IPS-15b (cell line): ENCODE data around the gene FBXO10.

Source experiments
- H3K27me3 ChIP-seq: one replicate; pipeline ENCODE4 v1.6.1; 2013; ENCODE audit warnings: low read length; ENCODE audit not compliant: control insufficient read depth, insufficient read depth
- H3K36me3 ChIP-seq: one replicate; pipeline ENCODE4 v1.6.1; 2013; ENCODE audit warnings: low read length; ENCODE audit not compliant: control insufficient read depth, insufficient read depth
- H3K4me1 ChIP-seq: one replicate; pipeline ENCODE4 v1.6.1; 2013; ENCODE audit warnings: mild to moderate bottlenecking, low read length; ENCODE audit not compliant: control insufficient read depth, insufficient read depth
- H3K4me3 ChIP-seq: one replicate; pipeline ENCODE4 v1.5.1; 2013; ENCODE audit warnings: low read depth, low read length
- H3K9ac ChIP-seq: one replicate; pipeline ENCODE4 v1.6.1; 2013; ENCODE audit warnings: low read depth, mild to moderate bottlenecking, low read length
- H3K9me3 ChIP-seq: one replicate; pipeline ENCODE4 v1.6.1; 2013; ENCODE audit warnings: mild to moderate bottlenecking, low read length; ENCODE audit not compliant: control insufficient read depth, insufficient read depth

FBXO10 gene

GRCh38 chr9:37562826-37563225 lies 13.4 kb downstream of the FBXO10 start:
- no peaks in the 10 kb centered on the region for H3K27me3 ChIP-seq

GRCh38 chr9:37561682-37562081 lies 14.5 kb downstream of the FBXO10 start:
- no peak overlapping the region for H3K4me3 ChIP-seq
- no peak overlapping the region for H3K9ac ChIP-seq
- no peaks in the 10 kb centered on the region for H3K27me3 ChIP-seq
- H3K4me1 ChIP-seq, result peaks cover 21% of the 10 kb centered on the region
- H3K36me3 ChIP-seq, result peaks cover 3% of the 10 kb centered on the region
- H3K9me3 ChIP-seq, result no peaks in the 10 kb centered on the region

More at GRCh38 chr9:37562826-37563225, 13.4 kb downstream of the FBXO10 start:
- no peak overlapping the region for H3K4me3 ChIP-seq
- no peak overlapping the region for H3K9ac ChIP-seq
- H3K9me3 ChIP-seq, result no peaks in the 10 kb centered on the region
- peaks cover 20% of the 10 kb centered on the region for H3K4me1 ChIP-seq
- peaks cover 3% of the 10 kb centered on the region for H3K36me3 ChIP-seq

DNA sequence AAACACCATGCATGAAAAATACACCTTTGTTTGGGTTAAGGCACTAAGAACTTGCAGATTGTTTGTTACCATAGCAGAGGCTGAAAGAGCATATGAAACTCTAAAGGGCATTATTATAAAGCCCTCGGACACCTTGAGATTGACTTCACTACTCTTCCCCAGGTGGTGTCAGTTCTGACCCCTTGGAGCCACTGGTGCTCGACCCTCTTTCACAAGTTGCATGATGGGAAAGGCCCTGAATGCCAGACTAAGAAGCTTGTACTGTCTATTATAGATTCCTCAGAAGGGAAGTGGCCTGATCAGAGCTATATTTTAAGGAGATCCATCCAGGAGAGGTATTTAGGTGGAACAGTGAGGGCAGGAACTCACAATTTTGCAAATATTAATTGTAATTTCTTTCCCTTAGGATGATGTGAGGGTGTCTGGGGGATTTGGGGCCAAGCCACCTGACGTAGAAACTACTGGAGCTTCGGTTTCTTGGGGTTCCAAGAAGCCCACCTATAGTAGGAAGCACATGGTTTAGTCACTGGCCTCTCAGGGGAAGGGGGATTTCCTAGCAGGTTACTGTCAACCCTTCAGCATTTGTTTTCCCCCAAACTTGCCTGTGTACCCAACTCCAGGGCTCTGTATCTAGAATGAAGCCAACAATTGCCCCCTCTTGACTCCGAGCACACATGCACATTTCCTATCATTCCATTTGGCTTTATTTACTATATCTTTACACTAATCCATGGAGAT lies 16.2 kb downstream of the FBXO10 start:
- Histone ChIP-seq H3K36me3 (no peaks in the 10 kb centered on the region), H3K4me3 (no peak overlapping the region), H3K9ac (no peak overlapping the region), H3K4me1 (peaks cover 12% of the 10 kb centered on the region), H3K27me3 (no peaks in the 10 kb centered on the region), H3K9me3 (no peaks in the 10 kb centered on the region)

- Histone ChIP-seq H3K27me3 (no peaks in the 10 kb centered on the region), H3K4me3 (no peak overlapping the region), H3K36me3 (no peaks in the 10 kb centered on the region), H3K9me3 (no peaks in the 10 kb centered on the region), H3K9ac (no peak overlapping the region), H3K4me1 (peaks cover 12% of the 10 kb centered on the region)
Measured at GRCh38 chr9:37559125-37559524, 17.1 kb downstream of the FBXO10 start.

- H3K9me3 ChIP-seq, result no peaks in the 10 kb centered on the region
- no peak overlapping the region for H3K4me3 ChIP-seq
- H3K4me1 ChIP-seq, result peaks cover 12% of the 10 kb centered on the region
- no peaks in the 10 kb centered on the region for H3K27me3 ChIP-seq
- H3K9ac ChIP-seq, result no peak overlapping the region
- H3K36me3 ChIP-seq, result no peaks in the 10 kb centered on the region
Measured at GRCh38 chr9:37555786-37556185, 20.4 kb downstream of the FBXO10 start.

DNA sequence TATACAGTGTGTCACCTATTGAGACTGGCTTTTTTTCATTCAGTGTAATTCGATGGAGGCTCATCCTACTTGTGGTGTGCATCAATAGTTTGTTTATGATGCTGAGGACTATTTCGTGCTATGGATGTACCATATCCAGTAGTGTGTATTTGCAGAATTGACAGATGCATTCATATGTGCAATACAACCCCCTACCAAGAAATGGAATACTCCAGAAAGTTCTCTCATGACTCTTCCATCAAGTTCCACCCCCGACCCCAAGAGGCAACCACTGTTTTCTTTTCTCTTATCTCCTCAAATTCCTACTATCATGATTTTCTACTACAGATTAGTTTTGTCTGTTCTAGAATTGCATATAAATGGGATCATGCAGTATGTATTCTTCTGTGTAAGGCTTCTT lies 21.9 kb downstream of the FBXO10 start:
- Histone ChIP-seq H3K9me3 (no peaks in the 10 kb centered on the region), H3K36me3 (no peaks in the 10 kb centered on the region), H3K4me3 (no peak overlapping the region), H3K27me3 (no peaks in the 10 kb centered on the region), H3K9ac (no peak overlapping the region), H3K4me1 (peaks cover 7% of the 10 kb centered on the region)

GRCh38 chr9:37551888-37552287 lies 24.3 kb downstream of the FBXO10 start:
- H3K4me1 ChIP-seq, result no peaks in the 10 kb centered on the region
- H3K9me3 ChIP-seq, result no peaks in the 10 kb centered on the region
- no peak overlapping the region for H3K9ac ChIP-seq
- no peaks in the 10 kb centered on the region for H3K36me3 ChIP-seq
- no peaks in the 10 kb centered on the region for H3K27me3 ChIP-seq
- no peak overlapping the region for H3K4me3 ChIP-seq

DNA sequence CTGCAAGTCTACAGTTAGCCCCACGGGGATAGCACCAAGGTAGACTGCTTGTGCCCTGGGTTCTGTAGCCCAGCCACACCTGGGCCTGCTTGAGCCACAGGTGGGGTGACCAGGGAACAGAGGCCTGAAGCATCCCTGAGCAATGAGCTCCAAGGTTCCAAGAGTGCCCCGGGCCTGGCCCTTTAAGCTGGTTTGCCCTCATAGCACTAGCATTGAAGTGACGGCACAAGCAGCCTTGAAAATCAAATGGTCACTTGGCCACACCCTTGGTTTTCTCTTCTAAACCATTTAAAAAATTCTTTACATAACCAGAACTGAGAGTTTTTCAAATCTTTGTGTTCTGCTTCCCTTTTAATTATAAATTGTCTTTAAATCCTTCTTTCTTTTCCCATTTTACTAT lies 24.7 kb downstream of the FBXO10 start:
- H3K9ac ChIP-seq, result no peak overlapping the region
- no peaks in the 10 kb centered on the region for H3K9me3 ChIP-seq
- H3K4me1 ChIP-seq, result no peaks in the 10 kb centered on the region
- no peak overlapping the region for H3K4me3 ChIP-seq
- H3K27me3 ChIP-seq, result no peaks in the 10 kb centered on the region
- H3K36me3 ChIP-seq, result no peaks in the 10 kb centered on the region

- Histone ChIP-seq H3K27me3 (no peaks in the 10 kb centered on the region), H3K36me3 (no peaks in the 10 kb centered on the region), H3K9me3 (no peaks in the 10 kb centered on the region), H3K4me3 (no peak overlapping the region), H3K9ac (no peak overlapping the region), H3K4me1 (no peaks in the 10 kb centered on the region)
Measured at GRCh38 chr9:37550781-37551180, 25.4 kb downstream of the FBXO10 start.

DNA sequence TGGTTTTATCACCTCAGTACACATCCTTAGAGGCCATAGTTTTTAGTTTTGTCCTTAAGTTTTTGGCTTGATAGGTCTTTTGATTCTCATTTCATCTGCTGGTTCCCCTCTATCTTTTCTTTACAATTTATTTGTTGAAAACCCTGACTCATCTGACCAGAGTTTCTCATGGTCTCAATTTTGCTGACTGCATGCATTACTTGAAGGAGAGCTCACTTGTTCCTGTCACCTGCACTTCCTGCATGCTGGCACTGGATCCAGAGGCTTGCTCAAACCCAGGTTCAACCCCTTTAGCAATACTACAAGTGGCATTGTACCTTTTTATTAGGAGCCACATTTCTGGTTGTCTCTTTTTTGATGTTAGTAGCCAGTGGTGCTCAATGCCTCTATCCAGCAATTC lies 26.7 kb downstream of the FBXO10 start:
- Histone ChIP-seq H3K36me3 (no peaks in the 10 kb centered on the region), H3K4me1 (no peaks in the 10 kb centered on the region), H3K9ac (peak overlapping the region; percentile 12), H3K27me3 (no peaks in the 10 kb centered on the region), H3K9me3 (no peaks in the 10 kb centered on the region), H3K4me3 (no peak overlapping the region)

GRCh38 chr9:37547328-37547878 lies 28.8 kb downstream of the FBXO10 start:
- H3K4me1 ChIP-seq, result no peaks in the 10 kb centered on the region
- no peaks in the 10 kb centered on the region for H3K36me3 ChIP-seq
- H3K27me3 ChIP-seq, result no peaks in the 10 kb centered on the region
- H3K9ac ChIP-seq, result no peak overlapping the region
- H3K4me3 ChIP-seq, result no peak overlapping the region
- H3K9me3 ChIP-seq, result no peaks in the 10 kb centered on the region

DNA sequence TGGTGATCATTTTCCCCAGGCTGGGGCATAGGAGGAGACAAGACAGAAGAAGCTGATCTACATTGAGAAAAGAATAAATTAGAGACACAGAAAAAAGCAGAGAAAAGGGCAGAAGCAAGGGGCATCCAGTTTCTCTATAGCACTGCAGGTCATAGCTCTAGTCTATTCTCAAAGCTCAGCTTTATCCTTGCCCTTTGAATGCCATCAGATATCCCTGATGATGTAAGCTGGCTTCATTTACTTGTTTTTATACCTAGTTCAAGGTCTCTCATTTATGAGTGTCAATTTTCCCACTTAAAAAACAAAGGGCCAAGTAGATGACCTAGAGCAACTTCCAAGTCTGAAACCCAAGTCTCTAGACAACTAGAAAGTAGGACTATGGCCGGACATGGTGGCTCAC lies 32.7 kb downstream of the FBXO10 start:
- H3K4me1 ChIP-seq, result no peaks in the 10 kb centered on the region
- H3K9me3 ChIP-seq, result no peaks in the 10 kb centered on the region
- H3K27me3 ChIP-seq, result no peaks in the 10 kb centered on the region
- no peak overlapping the region for H3K4me3 ChIP-seq
- no peaks in the 10 kb centered on the region for H3K36me3 ChIP-seq
- H3K9ac ChIP-seq, result no peak overlapping the region
